Keratinocyte (primary cell): Measurements from ENCODE around the gene MOAP1. TPM values are rescaled to one million over a fixed set of nuclear protein-coding genes. Genes with fewer than 3 reads are reported as not detected.

Experiments
- DNase-seq: peaks from one replicate; pipeline ENCODE4 v3.0.0-alpha.2; 2011; ENCODE audit warnings: low read depth, missing footprints, low spot score
- FAIRE-seq: peaks from 2 replicates; lab custom pipeline; 2011; peaks lifted over from hg19 to GRCh38; lab: Jason Lieb, UNC
- H2AFZ ChIP-seq: 2 replicates; pipeline ENCODE4 v1.6.0; 2012; ENCODE audit warnings: low read length, control low read depth, inconsistent platforms; ENCODE audit not compliant: control insufficient read depth
- H3K27ac ChIP-seq: 2 replicates; pipeline ENCODE4 v1.5.1; 2011; ENCODE audit warnings: low read length; ENCODE audit not compliant: control insufficient read depth, insufficient read depth
- H3K27me3 ChIP-seq: 3 replicates; pipeline ENCODE4 v1.6.0; 2011; ENCODE audit warnings: low read length; ENCODE audit not compliant: control insufficient read depth, insufficient read depth; ENCODE audit errors: extremely low read depth
- H3K36me3 ChIP-seq, 2 experiments: 2 replicates in 1 of 2; 3 replicates in 1 of 2; pipeline ENCODE4 v1.5.1; 2011; ENCODE audit warnings: low read length in 2 of 2, mild to moderate bottlenecking in 1 of 2; ENCODE audit not compliant: control insufficient read depth in 2 of 2, insufficient read depth in 2 of 2; ENCODE audit errors: extremely low read depth in 1 of 2
- H3K4me1 ChIP-seq: 3 replicates; pipeline ENCODE4 v1.5.1; 2011; ENCODE audit warnings: low read length; ENCODE audit not compliant: control insufficient read depth, insufficient read depth; ENCODE audit errors: extremely low read depth
- H3K4me2 ChIP-seq: 3 replicates; pipeline ENCODE4 v1.6.0; 2011; ENCODE audit warnings: low read depth, low read length; ENCODE audit not compliant: control insufficient read depth, insufficient read depth; ENCODE audit errors: extremely low read depth
- H3K4me3 ChIP-seq, 3 experiments: fragments of 200-600 bp in 1 of 3; sonication (generic) in 1 of 3; 2 replicates in 2 of 3; 3 replicates in 1 of 3; pipeline ENCODE4 v1.5.1; 2011 to 2016; ENCODE audit warnings: low read length in 3 of 3, mild to moderate bottlenecking in 3 of 3, control low read depth in 2 of 3, inconsistent platforms in 1 of 3, low read depth in 1 of 3, mixed read lengths in 1 of 3, mixed run types in 1 of 3, moderate library complexity in 1 of 3; ENCODE audit not compliant: control insufficient read depth in 2 of 3, insufficient read depth in 2 of 3; ENCODE audit errors: extremely low read depth in 1 of 3
- H3K79me2 ChIP-seq: 2 replicates; pipeline ENCODE4 v1.6.0; 2012; ENCODE audit warnings: low read length; ENCODE audit not compliant: control insufficient read depth, insufficient read depth
- H3K9ac ChIP-seq: 3 replicates; pipeline ENCODE4 v1.6.0; 2011; ENCODE audit warnings: low read length; ENCODE audit not compliant: control insufficient read depth, insufficient read depth; ENCODE audit errors: extremely low read depth
- H3K9me1 ChIP-seq: 3 replicates; pipeline ENCODE4 v1.6.0; 2011; ENCODE audit warnings: low read length; ENCODE audit not compliant: control insufficient read depth, insufficient read depth; ENCODE audit errors: extremely low read depth
- H3K9me3 ChIP-seq: 2 replicates; pipeline ENCODE4 v1.5.1; 2012; ENCODE audit warnings: low read depth, low read length; ENCODE audit not compliant: control insufficient read depth
- H4K20me1 ChIP-seq: 3 replicates; pipeline ENCODE4 v1.6.0; 2011; ENCODE audit warnings: low read length; ENCODE audit not compliant: control insufficient read depth, insufficient read depth; ENCODE audit errors: extremely low read depth
- EZH2 ChIP-seq: IDR thresholded peaks from one replicate; pipeline ENCODE4 v1.6.1; 2012; ENCODE audit warnings: inconsistent platforms, mild to moderate bottlenecking, low read length, moderate library complexity
- dilution Hi-C: fragments of 300-500 bp; cut with MboI; formaldehyde crosslinking; loops from one replicate; pipeline ENCODE4 v1.7.0; 2020; ENCODE audit warnings: low sequenced_read_pairs; ENCODE audit not compliant: extremely low pct_ligation_motif_present
- polyA plus RNA-seq, 5 experiments: library from polyadenylated mRNA; depleted of rRNA in 3 of 5; stranded (reverse) in 3 of 5; stranded (forward) in 1 of 5; unstranded in 1 of 5; fragments of >200 nt; gene quantifications; 1 replicate in 1 of 5; 2 replicates in 3 of 5; 3 replicates in 1 of 5; pipeline versions ENCODE4 v1.2.1 to v1.2.3, GENCODE V29; 2011 to 2012; ENCODE audit warnings: missing spikeins in 2 of 5, low read depth in 1 of 5, low replicate concordance in 1 of 5
- TF ChIP-seq, protein P1 (sequence below), 3 experiments: IDR thresholded peaks in 1 of 3; conservative IDR thresholded peaks in 1 of 3; optimal IDR thresholded peaks in 1 of 3; 2 replicates in 2 of 3; 3 replicates in 1 of 3; pipeline versions ENCODE3 to v1.5.1; 2011; ENCODE audit warnings: low read length in 3 of 3, mild to moderate bottlenecking in 3 of 3, moderate library complexity in 2 of 3, control low read depth in 1 of 3, inconsistent platforms in 1 of 3; ENCODE audit not compliant: insufficient read depth in 2 of 3; ENCODE audit errors: extremely low read depth in 1 of 3

Gene MOAP1
- polyA plus RNA-seq, 1 donor (not counting 4 experiments of a cell fraction or from before 2014, with no cell fraction given) = 17.2 TPM

DNA sequence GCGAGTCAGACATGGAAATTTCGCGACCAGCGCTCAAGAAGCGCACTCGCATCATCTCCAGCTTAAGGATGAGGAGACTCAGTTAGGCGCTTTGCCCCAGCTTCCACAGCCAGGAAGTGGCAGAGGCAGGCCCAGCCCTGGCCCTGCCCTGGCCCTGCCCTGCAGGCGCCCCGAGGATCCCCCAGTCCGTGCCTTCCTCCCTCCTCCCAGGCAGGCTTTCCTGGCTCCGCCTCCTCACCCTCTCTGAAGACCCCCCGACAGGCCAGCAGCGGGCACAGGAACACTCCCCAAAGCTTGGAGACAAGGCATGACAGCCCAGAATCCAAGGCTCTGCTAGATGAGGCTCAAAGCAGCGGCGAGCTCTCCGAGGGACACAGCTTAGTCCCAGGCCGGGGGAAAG, 47.5 kb upstream of the MOAP1 start:
- no peak overlapping the region for H3K4me3 ChIP-seq
- TF ChIP-seq EZH2 = no peak
- TF ChIP-seq, protein P1, sequence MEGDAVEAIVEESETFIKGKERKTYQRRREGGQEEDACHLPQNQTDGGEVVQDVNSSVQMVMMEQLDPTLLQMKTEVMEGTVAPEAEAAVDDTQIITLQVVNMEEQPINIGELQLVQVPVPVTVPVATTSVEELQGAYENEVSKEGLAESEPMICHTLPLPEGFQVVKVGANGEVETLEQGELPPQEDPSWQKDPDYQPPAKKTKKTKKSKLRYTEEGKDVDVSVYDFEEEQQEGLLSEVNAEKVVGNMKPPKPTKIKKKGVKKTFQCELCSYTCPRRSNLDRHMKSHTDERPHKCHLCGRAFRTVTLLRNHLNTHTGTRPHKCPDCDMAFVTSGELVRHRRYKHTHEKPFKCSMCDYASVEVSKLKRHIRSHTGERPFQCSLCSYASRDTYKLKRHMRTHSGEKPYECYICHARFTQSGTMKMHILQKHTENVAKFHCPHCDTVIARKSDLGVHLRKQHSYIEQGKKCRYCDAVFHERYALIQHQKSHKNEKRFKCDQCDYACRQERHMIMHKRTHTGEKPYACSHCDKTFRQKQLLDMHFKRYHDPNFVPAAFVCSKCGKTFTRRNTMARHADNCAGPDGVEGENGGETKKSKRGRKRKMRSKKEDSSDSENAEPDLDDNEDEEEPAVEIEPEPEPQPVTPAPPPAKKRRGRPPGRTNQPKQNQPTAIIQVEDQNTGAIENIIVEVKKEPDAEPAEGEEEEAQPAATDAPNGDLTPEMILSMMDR (optimal IDR thresholded peaks at IDR 0.05 in 1 of 3, IDR thresholded peaks at IDR 0.05 in 1 of 3, conservative IDR thresholded peaks at IDR 0.05 in 1 of 3; ENCODE audit: extremely low read depth in 1 of 3, insufficient read depth in 2 of 3, low read length in 3 of 3) = no peak
- H3K36me3 ChIP-seq = no peaks in the 10 kb centered on the region
- H3K9me3 ChIP-seq = no peaks in the 10 kb centered on the region
- FAIRE-seq (no peak), DNase-seq (no peak)
- H3K27ac ChIP-seq = no peak overlapping the region
- H2AFZ ChIP-seq = no peak overlapping the region
- H4K20me1 ChIP-seq = no peaks in the 10 kb centered on the region
- H3K9ac ChIP-seq = no peak overlapping the region
- H3K79me2 ChIP-seq = no peaks in the 10 kb centered on the region
- peaks cover 7% of the 10 kb centered on the region for H3K4me1 ChIP-seq
- no peaks in the 10 kb centered on the region for H3K27me3 ChIP-seq
- no peak overlapping the region for H3K4me2 ChIP-seq
- dilution Hi-C loops = no loop called here
- H3K9me1 ChIP-seq = no peaks in the 10 kb centered on the region

GRCh38 chr14:93231129-93231979, 46.7 kb upstream of the MOAP1 start:
- Histone ChIP-seq H3K4me3 (peak overlapping the region; percentile 32 to 61 (median 36)), H3K79me2 (no peaks in the 10 kb centered on the region), H3K9me3 (no peaks in the 10 kb centered on the region), H4K20me1 (no peaks in the 10 kb centered on the region), H3K9me1 (no peaks in the 10 kb centered on the region), H2AFZ (no peak overlapping the region), H3K4me2 (peak overlapping the region; percentile 76), H3K4me1 (peaks cover 7% of the 10 kb centered on the region), H3K9ac (peak overlapping the region; percentile 18), H3K27me3 (no peaks in the 10 kb centered on the region), H3K36me3 (no peaks in the 10 kb centered on the region), H3K27ac (no peak overlapping the region)
- dilution Hi-C loops = no loop called here
- TF ChIP-seq, protein P1 (optimal IDR thresholded peaks at IDR 0.05 in 1 of 3, IDR thresholded peaks at IDR 0.05 in 1 of 3, conservative IDR thresholded peaks at IDR 0.05 in 1 of 3; ENCODE audit: extremely low read depth in 1 of 3, insufficient read depth in 2 of 3, low read length in 3 of 3) = no peak
- no peak for TF ChIP-seq EZH2
- FAIRE-seq = no peak
- peak; percentile 5 for DNase-seq
